EL (cell line): Measurements from ENCODE around the gene GPNMB.
"Not testable (repeated sequence)": the region's sequence is repeated elsewhere in the genome, so short reads cannot be mapped to it uniquely, and the experiment has no call there.

Experiments used
- DNase-seq: peaks from one replicate; pipeline ENCODE4 v3.0.0-alpha.2; 2016

The GPNMB gene

DNA sequence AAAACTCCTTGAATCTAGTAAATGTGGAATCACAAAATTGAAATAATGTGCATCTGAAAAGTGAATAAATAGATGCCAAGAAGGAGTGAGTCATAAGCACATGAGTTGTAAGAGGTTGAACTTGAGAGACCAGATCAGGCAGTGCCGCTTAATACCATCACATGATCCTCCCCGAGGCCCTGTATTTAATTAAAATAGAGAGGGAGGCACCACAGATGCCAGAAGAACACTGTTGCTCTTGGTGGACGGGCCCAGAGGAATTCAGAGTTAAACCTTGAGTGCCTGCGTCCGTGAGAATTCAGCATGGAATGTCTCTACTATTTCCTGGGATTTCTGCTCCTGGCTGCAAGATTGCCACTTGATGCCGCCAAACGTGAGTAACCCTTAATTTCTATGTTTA, at the start of gene GPNMB:
GPNMB (plus strand) TSS at position 221 of the 400 bp plus-strand sequence; CDS start at position 304, 83 bp downstream.
- peak; percentile 88 for DNase-seq

DNA sequence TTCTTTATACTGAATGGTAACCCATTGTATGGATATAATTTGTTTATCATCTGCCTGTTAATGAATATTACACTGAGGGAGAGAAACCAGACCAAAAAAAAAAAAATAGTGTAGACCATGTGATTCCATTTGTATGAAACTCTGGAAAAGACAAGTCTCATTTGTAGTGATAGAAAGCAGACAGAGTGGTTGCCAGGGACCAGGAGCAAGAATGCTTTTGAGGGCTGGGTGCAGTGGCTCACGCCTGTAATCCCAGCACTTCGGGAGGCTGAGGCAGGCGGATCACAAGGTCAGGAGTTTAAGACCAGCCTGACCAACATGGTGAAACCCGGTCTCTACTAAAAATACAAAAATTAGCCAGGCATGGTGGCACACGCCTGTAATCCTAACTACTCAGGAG, 48.8 kb upstream of the GPNMB start:
- not testable (repeated sequence) for DNase-seq

- DNase-seq, result no peak
Measured at GRCh38 chr7:23200331-23200730, 46.2 kb upstream of the GPNMB start.

DNA sequence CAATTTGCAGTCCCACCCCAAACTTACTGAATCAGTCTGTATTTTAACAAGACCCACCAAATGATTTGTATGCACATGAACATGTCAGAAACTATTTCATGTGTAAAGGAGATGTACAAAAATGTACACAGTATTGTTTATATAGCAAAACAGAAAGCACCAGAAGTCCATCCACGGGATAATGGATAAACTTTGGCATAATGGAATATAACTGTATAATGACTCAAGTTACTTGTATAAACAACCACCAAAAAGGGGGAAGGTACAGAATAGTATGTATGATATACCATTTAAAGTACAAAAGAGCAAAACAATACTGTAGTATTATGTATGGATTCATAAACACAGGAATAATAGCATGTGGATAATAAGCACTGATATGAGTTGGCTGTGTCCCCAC, 42.3 kb upstream of the GPNMB start:
- no peak for DNase-seq

DNA sequence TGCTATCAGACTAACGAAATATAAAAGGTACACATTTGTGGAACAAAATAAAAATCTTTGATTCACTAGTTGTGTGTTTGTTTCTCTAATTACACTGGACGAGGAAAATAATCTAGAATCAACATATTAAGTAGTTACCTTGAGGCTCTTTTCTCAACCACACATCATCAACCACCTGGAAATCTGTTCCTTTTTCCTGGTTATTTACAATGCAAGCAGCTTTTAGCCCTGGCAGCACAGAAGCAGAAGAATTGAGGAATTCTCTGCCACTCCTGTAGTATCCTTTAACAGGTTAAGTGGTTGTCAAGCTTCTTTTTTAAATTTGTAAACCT, 41.0 kb upstream of the GPNMB start:
- DNase-seq, result no peak

GRCh38 chr7:23205909-23206767, 40.4 kb upstream of the GPNMB start:
- DNase-seq, result no peak

DNA sequence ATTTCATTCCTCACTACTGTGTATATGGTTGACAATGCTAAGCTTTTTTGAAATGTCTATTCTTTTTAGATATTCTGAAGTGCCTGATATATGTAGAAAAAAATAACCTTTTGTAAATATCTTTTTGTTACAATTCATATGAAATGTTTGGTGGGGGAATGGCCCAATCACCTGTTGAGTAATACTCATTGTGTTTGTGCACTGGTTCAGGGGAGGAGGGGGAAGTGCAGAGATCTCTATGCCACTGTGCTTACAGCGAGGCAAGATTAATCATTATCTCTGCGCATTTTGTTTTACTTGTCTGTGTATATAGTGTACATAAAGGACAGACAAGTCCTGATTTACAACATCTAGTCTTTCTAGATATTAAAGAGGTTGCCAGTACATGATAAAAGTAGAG, 39.6 kb upstream of the GPNMB start:
- no peak for DNase-seq

- no peak for DNase-seq
Measured at GRCh38 chr7:23207884-23208283, 38.7 kb upstream of the GPNMB start.

GRCh38 chr7:23208316-23208715, 38.3 kb upstream of the GPNMB start:
- DNase-seq, result no peak

DNA sequence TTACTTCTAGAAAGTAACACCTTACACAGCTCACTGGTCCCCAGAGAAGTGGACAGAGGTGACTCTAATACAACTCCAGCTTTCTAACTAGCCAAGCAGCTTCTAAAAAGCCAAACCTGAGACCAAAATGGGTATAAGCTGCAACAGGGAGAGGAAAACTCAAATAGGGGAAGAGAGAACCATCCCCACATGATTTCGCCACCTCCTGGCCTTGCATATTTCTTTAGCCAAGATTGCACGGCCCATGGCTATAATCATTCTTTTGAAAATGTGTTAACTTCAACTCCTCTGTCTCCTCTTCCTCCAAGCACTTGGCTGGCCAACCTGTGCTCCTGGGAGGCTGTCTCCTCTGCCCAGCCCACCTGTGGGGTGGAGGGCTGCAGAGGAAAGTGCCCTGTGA, 36.1 kb upstream of the GPNMB start:
- no peak for DNase-seq

GRCh38 chr7:23211589-23211988, 35.0 kb upstream of the GPNMB start:
- DNase-seq, result no peak

DNA sequence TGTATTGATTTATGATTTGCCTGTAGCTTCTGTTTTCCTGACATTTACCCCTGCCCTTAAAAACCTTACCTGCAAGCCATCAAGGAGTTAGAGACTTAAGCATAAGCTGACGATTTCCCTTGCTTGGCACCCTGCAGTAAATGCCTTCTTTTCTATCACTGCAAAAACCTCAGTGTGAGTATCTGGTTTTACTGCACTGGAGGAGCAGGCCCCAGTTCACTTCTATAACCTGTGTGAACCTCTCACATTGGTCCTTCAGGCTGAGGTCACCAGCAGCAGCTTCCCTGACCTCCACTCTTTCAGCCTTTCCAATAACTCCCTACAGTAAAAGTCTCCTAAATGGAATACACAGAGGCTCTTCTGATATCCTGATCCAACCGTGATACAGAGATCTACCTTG, 34.2 kb upstream of the GPNMB start:
- no peak for DNase-seq

GRCh38 chr7:23212841-23213240, 33.7 kb upstream of the GPNMB start:
- no peak for DNase-seq

GRCh38 chr7:23213755-23214154, 32.8 kb upstream of the GPNMB start:
- DNase-seq, result no peak

DNA sequence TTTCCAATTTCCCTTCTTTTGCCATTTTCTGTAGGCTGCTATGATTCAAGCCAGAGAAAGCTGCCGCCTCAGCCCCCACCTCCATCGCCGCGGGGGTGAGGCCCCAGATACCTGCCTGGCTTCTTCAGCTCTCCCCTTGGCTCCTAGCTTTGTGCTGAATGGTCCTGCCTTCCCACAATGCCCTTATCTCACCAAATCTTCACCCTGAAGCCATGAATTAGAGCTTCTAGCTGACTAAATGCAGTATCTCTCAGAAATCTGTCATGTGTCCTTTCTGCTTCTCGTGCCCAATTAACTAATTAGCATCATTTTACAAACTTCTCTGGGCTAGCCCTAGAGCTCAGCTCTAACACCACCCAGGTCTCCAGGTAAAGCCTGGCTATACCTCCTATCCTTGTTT, 32.2 kb upstream of the GPNMB start:
- DNase-seq, result no peak

- no peak for DNase-seq
Measured at GRCh38 chr7:23214938-23215337, 31.6 kb upstream of the GPNMB start.

- DNase-seq, result no peak
Measured at GRCh38 chr7:23216021-23216420, 30.6 kb upstream of the GPNMB start.

- no peak for DNase-seq
Measured at GRCh38 chr7:23218196-23218595, 28.4 kb upstream of the GPNMB start.

DNA sequence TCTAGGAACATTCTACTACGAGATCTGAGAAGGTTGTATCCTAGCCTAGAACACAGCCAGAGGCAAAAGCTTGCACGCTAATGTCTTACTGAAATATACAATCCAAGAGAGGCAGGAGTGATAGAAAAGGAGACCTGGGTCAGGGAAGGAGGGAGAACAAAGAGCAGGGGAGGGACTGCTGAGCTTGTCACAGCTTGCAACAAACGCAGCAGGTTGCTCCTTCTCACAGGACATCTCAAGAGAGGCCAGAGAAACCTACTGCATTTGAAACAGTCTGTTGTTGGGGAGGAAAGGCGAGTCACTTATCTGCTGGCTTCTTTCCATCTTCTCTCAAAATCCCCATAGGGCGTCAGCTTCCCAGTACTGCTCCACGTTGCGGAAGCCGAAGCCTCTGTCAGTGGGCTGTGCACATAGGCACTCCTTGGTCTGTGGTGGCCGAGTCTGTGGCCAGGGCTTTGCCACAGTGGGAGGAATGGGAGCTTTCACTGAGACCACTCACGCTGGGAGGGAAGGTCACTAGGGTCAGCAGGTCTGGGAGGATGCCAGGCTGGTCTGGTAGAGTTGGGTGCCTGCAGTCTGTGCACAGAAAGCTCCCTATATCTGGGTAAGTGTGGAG, 25.8 kb upstream of the GPNMB start:
- no peak for DNase-seq

- no peak for DNase-seq
Measured at GRCh38 chr7:23222439-23223030, 24.0 kb upstream of the GPNMB start.

DNA sequence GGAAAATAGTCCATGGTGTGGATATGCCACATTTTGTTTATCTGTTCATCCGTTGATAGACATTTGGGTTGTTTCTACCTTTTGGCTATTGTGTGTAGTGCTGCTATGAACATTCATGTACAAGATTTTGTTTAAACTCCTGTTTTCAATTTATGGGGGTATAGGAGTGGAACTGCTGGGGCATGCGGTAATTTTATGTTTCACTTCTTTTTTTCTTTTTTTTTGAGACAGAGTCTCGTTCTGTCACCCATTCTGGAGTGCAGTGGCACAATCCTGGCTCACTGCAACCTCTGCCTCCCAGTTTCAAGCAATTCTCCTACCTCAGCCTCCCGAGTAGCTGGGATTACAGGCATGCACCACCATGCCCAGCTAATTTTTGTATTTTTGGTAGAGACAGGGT, 22.2 kb upstream of the GPNMB start:
- not testable (repeated sequence) for DNase-seq

- DNase-seq, result no peak
Measured at GRCh38 chr7:23226844-23227450, 19.6 kb upstream of the GPNMB start.

- DNase-seq, result no peak
Measured at GRCh38 chr7:23228412-23228811, 18.2 kb upstream of the GPNMB start.

- no peak for DNase-seq
Measured at GRCh38 chr7:23230641-23231101, 15.9 kb upstream of the GPNMB start.
